T-cell (primary cell): ENCODE results near the gene VASH1. TPM values are rescaled to one million over a fixed set of nuclear protein-coding genes. Genes with fewer than 3 reads are reported as not detected.

Experiments used
- ATAC-seq, 4 experiments: fragments of 200-7000 bp in 3 of 4; fragments of 150-1000 bp in 1 of 4; cut with Tn5 transposase; replicated peaks in 1 of 4; 1 replicate in 3 of 4; 2 replicates in 1 of 4; pipeline ENCODE4 v1.10.0; 2021; ENCODE audit warnings: moderate library complexity in 3 of 4, mild to moderate bottlenecking in 2 of 4, moderate number of reproducible peaks in 1 of 4
- CTCF ChIA-PET, 2 donors: fragments of 300-600 bp; sonication (Branson Sonifier 250); formaldehyde crosslinking; loops; one replicate each; lab custom pipeline; 2022; ENCODE audit warnings: antibody characterized with exemption in 2 of 2; lab: Charles Lee
- POLR2A ChIA-PET, 2 donors: fragments of 300-600 bp; sonication (Branson Sonifier 250); formaldehyde crosslinking; loops; one replicate each; lab custom pipeline; 2022; ENCODE audit warnings: antibody characterized with exemption in 2 of 2; lab: Charles Lee
- DNase-seq, 35 experiments: peaks; one replicate each; pipeline versions ENCODE4 v3.0.0 to v3.0.0-alpha.2; 2013 to 2023
- H3K27ac ChIP-seq: one replicate; pipeline ENCODE4 v1.5.1; 2013; ENCODE audit warnings: low read length
- H3K27me3 ChIP-seq, 2 experiments: replicated peaks in 1 of 2; 1 replicate in 1 of 2; 2 replicates in 1 of 2; pipeline versions ENCODE4 v1.6.1 to v1.7.0; 2013; ENCODE audit warnings: low read length in 1 of 2, mixed read lengths in 1 of 2; ENCODE audit not compliant: control insufficient read depth in 2 of 2, insufficient read depth in 2 of 2; ENCODE audit errors: extremely low read depth in 1 of 2
- H3K36me3 ChIP-seq, 2 donors: 1 replicate in 1 of 2; 2 replicates in 1 of 2; pipeline versions ENCODE4 v1.6.1 to v1.7.0; 2013; ENCODE audit warnings: low read length in 1 of 2; ENCODE audit not compliant: control insufficient read depth in 2 of 2, insufficient read depth in 1 of 2; ENCODE audit errors: extremely low read depth in 1 of 2
- H3K4me1 ChIP-seq, 2 experiments: 1 replicate in 1 of 2; 2 replicates in 1 of 2; pipeline versions ENCODE4 v1.6.1 to v1.7.0; 2013; ENCODE audit warnings: low read length in 2 of 2, mixed read lengths in 1 of 2; ENCODE audit not compliant: insufficient read depth in 2 of 2, control insufficient read depth in 1 of 2; ENCODE audit errors: extremely low read depth in 1 of 2
- H3K4me3 ChIP-seq, 2 donors: 1 replicate in 1 of 2; 2 replicates in 1 of 2; pipeline versions ENCODE4 v1.5.1 to v1.7.0; 2013; ENCODE audit warnings: mild to moderate bottlenecking in 2 of 2, low read length in 1 of 2, moderate library complexity in 1 of 2; ENCODE audit not compliant: control insufficient read depth in 1 of 2; ENCODE audit errors: extremely low read depth in 1 of 2
- H3K9me3 ChIP-seq: 2 replicates; pipeline ENCODE4 v1.7.0; 2013
- H3K27ac Mint-ChIP-seq, 2 donors: one replicate each; pipeline ENCODE4 v1.8.0; 2020 to 2021; ENCODE audit warnings: mild to moderate bottlenecking in 2 of 2, mixed read lengths in 2 of 2
- H3K27me3 Mint-ChIP-seq, 2 donors: one replicate each; pipeline ENCODE4 v1.8.0; 2021 to 2022; ENCODE audit warnings: mixed read lengths in 2 of 2
- H3K36me3 Mint-ChIP-seq: one replicate; pipeline ENCODE4 v1.8.0; 2021; ENCODE audit warnings: mixed read lengths
- H3K4me1 Mint-ChIP-seq, 3 donors: one replicate each; pipeline ENCODE4 v1.8.0; 2020 to 2022; ENCODE audit warnings: mixed read lengths in 3 of 3, mild to moderate bottlenecking in 1 of 3
- H3K4me3 Mint-ChIP-seq, 3 donors: one replicate each; pipeline ENCODE4 v1.8.0; 2020 to 2022; ENCODE audit warnings: mild to moderate bottlenecking in 3 of 3, mixed read lengths in 3 of 3, moderate library complexity in 3 of 3
- H3K9me3 Mint-ChIP-seq, 3 donors: one replicate each; pipeline ENCODE4 v1.8.0; 2020 to 2022; ENCODE audit warnings: mixed read lengths in 3 of 3
- WGBS: methylation state at CpG from one replicate; pipeline ENCODE4 v1.1.5; 2013; ENCODE audit warnings: missing lambda C conversion rate; ENCODE audit not compliant: insufficient coverage; 5-methylcytosine and 5-hydroxymethylcytosine counted together
- total RNA-seq, 35 experiments: library from RNA in 6 of 35; stranded (reverse) in 6 of 35; fragments of 120-200 nt in 1 of 35; gene quantifications; one replicate each; pipeline versions ENCODE4 v1.2.1 to v1.2.4 and lab custom pipeline; 2013 to 2026

The VASH1 gene
- total RNA-seq, 5 donors from 2014 or later (not counting 1 experiment from before 2014, with no cell fraction given): 3.8 to 14.9 (median 10.3) TPM

GRCh38 chr14:76780875-76781647 lies 19.8 kb downstream of the VASH1 start:
- 98% methylated on average over 7 of the region's 11 CpGs for WGBS
- ChIA-PET CTCF (no interaction called here), POLR2A (interaction anchor here in 1 of 2 donors (0.8 kb wide), 1 partner anchor 59 kb away, joined by 15 read pairs; no protein-coding TSS in a partner anchor)
- Mint-ChIP-seq H3K27ac (peak overlapping the region; percentile 45 to 94), H3K27me3 (no peaks in the 10 kb centered on the region), H3K36me3 (peaks cover 9% of the 10 kb centered on the region), H3K4me1 (peaks cover 17 to 31% (median 29%) of the 10 kb centered on the region in 3 donors), H3K9me3 (no peaks in the 10 kb centered on the region), H3K4me3 (no peak overlapping the region)
- no peak for ATAC-seq
- H3K36me3 ChIP-seq: peaks cover 7 to 8% of the 10 kb centered on the region in 2 donors
- H3K4me3 ChIP-seq: no peak overlapping the region
- peaks cover 0 to 4% of the 10 kb centered on the region in 2 experiments for H3K4me1 ChIP-seq
- no peak for DNase-seq
- no peaks in the 10 kb centered on the region for H3K9me3 ChIP-seq
- no peaks in the 10 kb centered on the region for H3K27me3 ChIP-seq
- no peak overlapping the region for H3K27ac ChIP-seq

GRCh38 chr14:76781648-76782051 lies 20.4 kb downstream of the VASH1 start:
- ATAC-seq (no peak), DNase-seq (peak in 1 of 35 experiments; percentile 11)
- H3K4me1 Mint-ChIP-seq: peaks cover 17 to 31% (median 29%) of the 10 kb centered on the region in 3 donors
- Histone ChIP-seq H3K4me3 (no peak overlapping the region), H3K27me3 (no peaks in the 10 kb centered on the region), H3K36me3 (peaks cover 7 to 12% of the 10 kb centered on the region in 2 donors), H3K9me3 (no peaks in the 10 kb centered on the region), H3K4me1 (peaks cover 0 to 4% of the 10 kb centered on the region in 2 experiments), H3K27ac (no peak overlapping the region)
- no peak overlapping the region for H3K4me3 Mint-ChIP-seq
- ChIA-PET CTCF (no interaction called here), POLR2A (no interaction called here)
- no CpG with 5 or more reads among the region's 2 CpGs for WGBS
- H3K36me3 Mint-ChIP-seq: peaks cover 13% of the 10 kb centered on the region
- H3K27ac Mint-ChIP-seq: peak overlapping the region in 1 of 2 donors; percentile 94
- H3K27me3 Mint-ChIP-seq: no peaks in the 10 kb centered on the region
- H3K9me3 Mint-ChIP-seq: no peaks in the 10 kb centered on the region

- Mint-ChIP-seq H3K9me3 (no peaks in the 10 kb centered on the region), H3K4me1 (peaks cover 17 to 30% (median 29%) of the 10 kb centered on the region in 3 donors), H3K4me3 (peak overlapping the region in 2 of 3 donors; percentile 29 to 53), H3K27ac (peak overlapping the region; percentile 86 to 94), H3K27me3 (no peaks in the 10 kb centered on the region), H3K36me3 (peaks cover 18% of the 10 kb centered on the region)
- ChIA-PET POLR2A (interaction anchor here in 1 of 2 donors (0.7 kb wide), 1 partner anchor 14 kb away, joined by 7 read pairs; no protein-coding TSS in a partner anchor), CTCF (interaction anchor here in 1 of 2 donors (4.0 kb wide), 1 partner anchor 72 kb away, joined by 27 read pairs; no protein-coding TSS in a partner anchor)
- H3K27me3 ChIP-seq: no peaks in the 10 kb centered on the region
- H3K9me3 ChIP-seq: no peaks in the 10 kb centered on the region
- peaks cover 9 to 17% of the 10 kb centered on the region in 2 donors for H3K36me3 ChIP-seq
- peak overlapping the region; percentile 18 for H3K27ac ChIP-seq
- WGBS: 92% methylated on average over 9 of the region's 10 CpGs
- DNase-seq: peak in 1 of 35 experiments; percentile 12
- no peak for ATAC-seq
- H3K4me1 ChIP-seq: peaks cover 0 to 4% of the 10 kb centered on the region in 2 experiments
- H3K4me3 ChIP-seq: no peak overlapping the region
Observed at GRCh38 chr14:76782115-76782884, 21.0 kb downstream of the VASH1 start.

- Mint-ChIP-seq H3K27ac (peak overlapping the region; percentile 86 to 94), H3K4me1 (peaks cover 17 to 29% (median 26%) of the 10 kb centered on the region in 3 donors), H3K9me3 (no peaks in the 10 kb centered on the region), H3K27me3 (no peaks in the 10 kb centered on the region), H3K4me3 (peak overlapping the region; percentile 29 to 53 (median 48)), H3K36me3 (peaks cover 23% of the 10 kb centered on the region)
- H3K9me3 ChIP-seq: no peaks in the 10 kb centered on the region
- DNase-seq (peak in 1 of 35 experiments; percentile 12), ATAC-seq (no peak)
- H3K36me3 ChIP-seq: peaks cover 16 to 24% of the 10 kb centered on the region in 2 donors
- no peaks in the 10 kb centered on the region for H3K27me3 ChIP-seq
- ChIA-PET CTCF (interaction anchor here (1.1 to 4.0 kb wide), 2 partner anchors 66 to 73 kb away, joined by 5 to 27 read pairs; no protein-coding TSS in a partner anchor), POLR2A (interaction anchor here in 1 of 2 donors (0.7 kb wide), 1 partner anchor 15 kb away, joined by 7 read pairs; no protein-coding TSS in a partner anchor)
- peak overlapping the region; percentile 18 for H3K27ac ChIP-seq
- no peak overlapping the region for H3K4me3 ChIP-seq
- WGBS: 39% methylated on average over 6 of the region's 9 CpGs
- H3K4me1 ChIP-seq: peaks cover 0 to 4% of the 10 kb centered on the region in 2 experiments
Observed at GRCh38 chr14:76782885-76783566, 21.8 kb downstream of the VASH1 start.

GRCh38 chr14:76784266-76784874 lies 23.1 kb downstream of the VASH1 start:
- H3K36me3 Mint-ChIP-seq: peaks cover 28% of the 10 kb centered on the region
- H3K9me3 Mint-ChIP-seq: no peaks in the 10 kb centered on the region
- Histone ChIP-seq H3K27me3 (no peaks in the 10 kb centered on the region), H3K4me3 (no peak overlapping the region), H3K4me1 (peaks cover 0 to 4% of the 10 kb centered on the region in 2 experiments), H3K27ac (no peak overlapping the region), H3K9me3 (no peaks in the 10 kb centered on the region), H3K36me3 (peaks cover 25 to 38% of the 10 kb centered on the region in 2 donors)
- no peak for DNase-seq
- CTCF ChIA-PET: interaction anchor here (0.6 to 4.0 kb wide), 5 partner anchors 27 to 75 kb away, joined by 3 to 27 read pairs (median 4); no protein-coding TSS in a partner anchor
- ATAC-seq: no peak
- no peak overlapping the region for H3K4me3 Mint-ChIP-seq
- peaks cover 17 to 29% (median 26%) of the 10 kb centered on the region in 3 donors for H3K4me1 Mint-ChIP-seq
- no peaks in the 10 kb centered on the region for H3K27me3 Mint-ChIP-seq
- WGBS: 94% methylated on average over 3 of the region's 6 CpGs
- H3K27ac Mint-ChIP-seq: peak overlapping the region; percentile 23 to 24
- POLR2A ChIA-PET: no interaction called here
